DOHH2 (cell line): Measurements from ENCODE around the gene CBARP.
A peak's percentile ranks its signal among the peaks of the same experiment; 100 is the strongest.

Experiments used
- H3F3A ChIP-seq: fragments of 200-600 bp; sonication (generic), shearing (Covaris generic); 2 replicates; pipeline ENCODE4 v1.6.0; 2016; ENCODE audit warnings: antibody characterized with exemption, mild to moderate bottlenecking; ENCODE audit not compliant: control insufficient read depth, insufficient read depth
- H3K27ac ChIP-seq: fragments of 200-600 bp; sonication (generic); 2 replicates; pipeline ENCODE4 v1.5.1; 2014; ENCODE audit warnings: low read depth, mild to moderate bottlenecking, low read length, moderate library complexity
- H3K27me3 ChIP-seq: fragments of 200-600 bp; sonication (generic); 2 replicates; pipeline ENCODE4 v1.6.1; 2014; ENCODE audit warnings: mild to moderate bottlenecking, low read length, mixed read lengths; ENCODE audit not compliant: control insufficient read depth
- H3K36me3 ChIP-seq: fragments of 200-600 bp; sonication (generic); 2 replicates; pipeline ENCODE4 v1.6.1; 2014; ENCODE audit warnings: mild to moderate bottlenecking, low read length, moderate library complexity, mixed read lengths; ENCODE audit not compliant: control insufficient read depth
- H3K4me1 ChIP-seq: fragments of 200-600 bp; sonication (generic); 2 replicates; pipeline ENCODE4 v1.6.1; 2014; ENCODE audit warnings: mild to moderate bottlenecking, low read length, mixed read lengths; ENCODE audit not compliant: control insufficient read depth
- H3K4me2 ChIP-seq: fragments of 200-600 bp; sonication (generic); 2 replicates; pipeline ENCODE4 v1.6.0; 2014; ENCODE audit warnings: mild to moderate bottlenecking, low read length, moderate library complexity
- H3K4me3 ChIP-seq: fragments of 200-600 bp; sonication (generic); 2 replicates; pipeline ENCODE4 v1.5.1; 2014; ENCODE audit warnings: mild to moderate bottlenecking, low read length, mixed read lengths
- H3K79me2 ChIP-seq: fragments of 200-600 bp; sonication (generic); 2 replicates; pipeline ENCODE4 v1.6.1; 2014; ENCODE audit warnings: mild to moderate bottlenecking, low read length, mixed read lengths; ENCODE audit not compliant: control insufficient read depth
- H3K9me2 ChIP-seq: fragments of 200-600 bp; sonication (generic); replicated peaks from 2 replicates; pipeline ENCODE4 v1.6.1; 2014; ENCODE audit warnings: mild to moderate bottlenecking, low read length, mixed read lengths; ENCODE audit not compliant: control insufficient read depth
- H3K9me3 ChIP-seq: fragments of 200-600 bp; sonication (generic); 2 replicates; pipeline ENCODE4 v1.6.1; 2014; ENCODE audit warnings: antibody characterized with exemption, low read length, mixed read lengths; ENCODE audit not compliant: control insufficient read depth, insufficient read depth
- H4K20me1 ChIP-seq: fragments of 200-600 bp; sonication (generic); 2 replicates; pipeline ENCODE4 v1.6.0; 2014; ENCODE audit warnings: low read depth, mild to moderate bottlenecking, antibody characterized with exemption, low read length, moderate library complexity; ENCODE audit not compliant: control insufficient read depth, insufficient read depth
- EZH2phosphoT487 ChIP-seq: fragments of 200-600 bp; sonication (generic); IDR thresholded peaks from 2 replicates; pipeline ENCODE4 v1.6.1; 2017; ENCODE audit warnings: borderline replicate concordance, mild to moderate bottlenecking, antibody characterized with exemption, low read length, moderate library complexity, mixed read lengths
- TF ChIP-seq, protein P1 (sequence below): fragments of 200-600 bp; sonication (generic); IDR thresholded peaks from one replicate; pipeline ENCODE4 v1.5.1; 2014; ENCODE audit warnings: antibody characterized with exemption, mild to moderate bottlenecking, low read depth, low read length; ENCODE audit not compliant: poor library complexity, severe bottlenecking

Gene CBARP

DNA sequence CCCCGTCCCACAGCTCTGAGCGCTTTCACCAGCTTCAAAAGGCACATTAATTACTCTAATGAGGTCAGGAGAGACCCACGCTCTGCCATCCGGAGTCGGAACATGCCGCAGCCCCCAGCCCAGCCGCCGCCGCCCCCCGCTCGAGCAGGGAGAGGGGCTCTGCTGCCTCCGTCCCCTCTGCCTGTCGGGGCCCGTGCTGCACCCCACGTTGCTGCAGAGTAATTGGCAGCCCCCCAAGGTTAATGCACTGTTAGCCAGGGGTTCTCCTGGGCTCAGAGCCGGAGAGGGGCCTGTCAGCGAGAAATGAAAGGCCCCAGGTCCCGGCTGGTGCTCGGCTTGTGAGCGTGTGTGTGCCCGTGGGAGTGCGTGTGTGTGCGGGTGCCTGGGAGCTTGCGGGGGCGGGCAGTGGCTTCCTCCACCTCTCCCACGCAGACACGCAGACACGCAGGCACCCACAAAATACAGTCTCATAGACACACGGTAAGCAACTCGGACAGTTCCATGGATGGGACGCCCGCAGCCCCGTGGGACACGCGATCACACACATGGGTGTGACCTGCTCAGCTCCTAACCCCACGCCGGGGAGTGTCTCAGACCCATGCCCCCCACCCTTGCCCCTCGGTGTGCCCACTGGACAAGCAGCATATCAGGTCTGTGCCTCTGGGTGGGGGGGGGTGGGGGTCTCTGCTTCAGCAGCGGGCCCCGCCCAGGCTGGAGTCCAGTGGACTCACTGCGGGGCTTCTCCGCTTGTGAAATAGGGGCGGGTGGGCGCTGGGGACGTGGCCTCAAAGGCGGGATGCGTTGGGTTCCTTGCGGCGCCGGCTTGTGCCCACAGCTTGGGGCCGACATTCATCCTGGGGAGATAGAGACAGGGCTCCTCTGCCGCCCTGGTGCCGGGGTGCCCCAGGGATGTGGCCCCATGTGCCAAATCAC is 43.1 kb upstream of the CBARP start:
- no peaks in the 10 kb centered on the region for H3K9me2 ChIP-seq
- TF ChIP-seq, protein P1, sequence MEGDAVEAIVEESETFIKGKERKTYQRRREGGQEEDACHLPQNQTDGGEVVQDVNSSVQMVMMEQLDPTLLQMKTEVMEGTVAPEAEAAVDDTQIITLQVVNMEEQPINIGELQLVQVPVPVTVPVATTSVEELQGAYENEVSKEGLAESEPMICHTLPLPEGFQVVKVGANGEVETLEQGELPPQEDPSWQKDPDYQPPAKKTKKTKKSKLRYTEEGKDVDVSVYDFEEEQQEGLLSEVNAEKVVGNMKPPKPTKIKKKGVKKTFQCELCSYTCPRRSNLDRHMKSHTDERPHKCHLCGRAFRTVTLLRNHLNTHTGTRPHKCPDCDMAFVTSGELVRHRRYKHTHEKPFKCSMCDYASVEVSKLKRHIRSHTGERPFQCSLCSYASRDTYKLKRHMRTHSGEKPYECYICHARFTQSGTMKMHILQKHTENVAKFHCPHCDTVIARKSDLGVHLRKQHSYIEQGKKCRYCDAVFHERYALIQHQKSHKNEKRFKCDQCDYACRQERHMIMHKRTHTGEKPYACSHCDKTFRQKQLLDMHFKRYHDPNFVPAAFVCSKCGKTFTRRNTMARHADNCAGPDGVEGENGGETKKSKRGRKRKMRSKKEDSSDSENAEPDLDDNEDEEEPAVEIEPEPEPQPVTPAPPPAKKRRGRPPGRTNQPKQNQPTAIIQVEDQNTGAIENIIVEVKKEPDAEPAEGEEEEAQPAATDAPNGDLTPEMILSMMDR, result no peak
- TF ChIP-seq EZH2phosphoT487, result no peak
- H3K9me3 ChIP-seq, result no peaks in the 10 kb centered on the region
- peaks cover 48% of the 10 kb centered on the region for H3K36me3 ChIP-seq
- H3K4me2 ChIP-seq, result no peak overlapping the region
- H3K27ac ChIP-seq, result no peak overlapping the region
- peaks cover 13% of the 10 kb centered on the region for H3K79me2 ChIP-seq
- H4K20me1 ChIP-seq, result peaks cover 5% of the 10 kb centered on the region
- no peaks in the 10 kb centered on the region; the same call in 1 of the 2 replicates for H3F3A ChIP-seq
- peaks cover 21% of the 10 kb centered on the region for H3K4me1 ChIP-seq
- no peak overlapping the region for H3K4me3 ChIP-seq
- peaks cover 23% of the 10 kb centered on the region for H3K27me3 ChIP-seq

DNA sequence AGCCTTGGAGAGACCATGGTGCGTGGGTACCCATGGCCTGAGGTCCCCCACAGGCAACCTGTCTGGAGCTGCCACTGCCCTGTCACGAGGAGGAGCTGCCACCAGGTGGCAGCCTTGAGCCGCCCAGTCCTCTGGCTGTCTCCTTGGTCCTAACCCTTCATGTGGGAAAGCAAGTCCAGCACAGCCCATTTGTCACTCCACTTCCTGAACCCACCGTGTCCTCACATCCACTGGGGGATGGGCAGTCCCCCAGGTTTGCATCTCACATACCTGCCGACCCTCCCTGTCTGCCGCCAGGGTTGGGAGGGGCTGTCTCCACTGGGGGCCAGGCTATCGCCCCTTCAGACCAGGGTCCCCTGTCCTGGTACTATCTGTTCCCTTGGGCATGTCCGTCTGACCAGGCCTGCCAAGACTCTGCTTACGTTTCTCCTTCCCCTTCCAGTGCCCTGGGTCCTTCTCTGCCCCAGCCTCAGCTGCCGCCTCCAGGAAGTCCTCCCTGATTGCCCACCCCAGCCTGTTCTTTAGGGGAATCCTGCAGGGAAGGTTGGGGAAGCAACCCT is 42.1 kb upstream of the CBARP start:
- no peak for TF ChIP-seq EZH2phosphoT487
- TF ChIP-seq, protein P1, result peak; percentile 99
- Histone ChIP-seq H3K9me3 (no peaks in the 10 kb centered on the region), H3K4me3 (no peak overlapping the region), H3K4me2 (no peak overlapping the region), H3K4me1 (peaks cover 24% of the 10 kb centered on the region), H4K20me1 (peaks cover 5% of the 10 kb centered on the region), H3K36me3 (peaks cover 51% of the 10 kb centered on the region), H3F3A (peaks cover 3% of the 10 kb centered on the region), H3K9me2 (no peaks in the 10 kb centered on the region), H3K27ac (no peak overlapping the region), H3K27me3 (peaks cover 17% of the 10 kb centered on the region), H3K79me2 (peaks cover 16% of the 10 kb centered on the region)

DNA sequence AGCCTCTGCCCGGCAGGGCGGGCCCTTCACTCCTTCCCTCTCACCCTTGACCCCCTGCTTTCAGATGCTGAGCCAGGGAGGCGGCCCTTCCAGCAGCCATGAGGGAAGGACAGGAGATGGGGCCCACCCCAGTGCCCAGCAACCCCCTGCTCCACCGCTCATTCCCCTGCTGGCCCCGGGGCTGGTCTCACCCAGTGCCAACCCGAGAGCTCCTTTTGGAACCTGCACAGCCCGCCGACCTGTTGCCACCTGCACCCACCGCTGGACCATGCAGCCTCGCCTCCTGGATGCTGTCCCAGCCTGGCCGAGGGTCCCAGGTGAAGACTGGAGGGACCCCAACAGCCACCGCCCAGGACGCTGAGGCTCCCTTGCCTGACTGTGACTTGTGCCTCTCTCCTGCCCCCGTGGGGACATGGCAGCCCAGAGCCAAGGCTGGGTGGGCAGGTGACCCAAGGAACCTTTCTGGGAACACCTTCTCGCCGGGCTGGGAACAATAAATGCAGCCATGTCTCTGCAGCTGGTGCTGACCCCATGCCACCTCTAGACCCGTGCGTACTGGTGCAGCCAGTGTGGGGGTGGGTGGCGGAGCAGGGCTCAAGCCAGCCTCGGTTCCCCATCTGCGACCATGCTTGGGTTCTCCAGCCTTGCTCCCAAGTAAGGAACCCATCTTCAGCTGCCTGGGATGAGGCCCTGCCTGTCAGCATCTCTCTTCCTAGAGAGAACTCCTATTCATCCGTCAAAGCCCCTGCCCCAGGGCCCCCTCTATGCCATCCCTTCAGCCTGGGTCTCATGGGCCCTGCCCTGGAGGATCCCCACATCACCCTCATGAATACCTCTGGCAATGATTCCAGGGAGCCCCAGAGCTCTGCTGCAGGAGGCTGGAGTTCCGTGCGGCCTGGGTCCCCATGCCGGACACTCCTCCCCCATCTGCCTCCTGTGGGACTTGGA is 41.2 kb upstream of the CBARP start:
- Histone ChIP-seq H3K27me3 (peaks cover 8% of the 10 kb centered on the region), H3K4me3 (no peak overlapping the region), H3K4me1 (peaks cover 33% of the 10 kb centered on the region), H3K79me2 (peaks cover 24% of the 10 kb centered on the region), H3K9me3 (no peaks in the 10 kb centered on the region), H4K20me1 (peaks cover 5% of the 10 kb centered on the region), H3K36me3 (peaks cover 60% of the 10 kb centered on the region), H3K27ac (no peak overlapping the region), H3F3A (peaks cover 7% of the 10 kb centered on the region), H3K4me2 (no peak overlapping the region), H3K9me2 (no peaks in the 10 kb centered on the region)
- TF ChIP-seq EZH2phosphoT487, result no peak
- TF ChIP-seq, protein P1, result no peak
